DND-41 (cell line): ENCODE data around the gene FAM227B.

Source experiments
- ATAC-seq: fragments of 200-7000 bp; cut with Tn5 transposase; 3 replicates; pipeline ENCODE4 v1.9.1; 2021; ENCODE audit warnings: low read depth; ENCODE audit not compliant: insufficient read depth
- DNase-seq: peaks from one replicate; pipeline ENCODE4 v3.0.0-alpha.2; 2020
- H2AFZ ChIP-seq: 2 replicates; pipeline ENCODE4 v1.6.0; 2012; ENCODE audit warnings: low read depth, low read length
- H3K27ac ChIP-seq: 2 replicates; pipeline ENCODE4 v1.5.1; 2012; ENCODE audit warnings: low read length, inconsistent platforms
- H3K27me3 ChIP-seq: fragments of 200-600 bp; sonication (generic); 2 replicates; pipeline ENCODE4 v1.6.0; 2012; ENCODE audit warnings: low read length, mild to moderate bottlenecking, inconsistent platforms; ENCODE audit not compliant: insufficient read depth, poor library complexity
- H3K36me3 ChIP-seq: 2 replicates; pipeline ENCODE4 v1.5.1; 2012; ENCODE audit warnings: low read length, inconsistent platforms; ENCODE audit not compliant: insufficient read depth
- H3K4me1 ChIP-seq: 2 replicates; pipeline ENCODE4 v1.5.1; 2012; ENCODE audit warnings: mild to moderate bottlenecking, low read length; ENCODE audit not compliant: insufficient read depth
- H3K4me2 ChIP-seq: 2 replicates; pipeline ENCODE4 v1.6.0; 2012; ENCODE audit warnings: mild to moderate bottlenecking, moderate library complexity, low read length, inconsistent platforms; ENCODE audit not compliant: insufficient read depth
- H3K4me3 ChIP-seq, 2 experiments: fragments of 200-600 bp in 1 of 2; shearing (Covaris generic) in 1 of 2; 2 replicates each; pipeline ENCODE4 v1.5.1; 2012 to 2016; ENCODE audit warnings: inconsistent platforms in 2 of 2, low read length in 2 of 2, mild to moderate bottlenecking in 2 of 2, low read depth in 1 of 2, moderate library complexity in 1 of 2
- H3K79me2 ChIP-seq: 2 replicates; pipeline ENCODE4 v1.6.0; 2012; ENCODE audit warnings: low read length, inconsistent platforms; ENCODE audit not compliant: insufficient read depth
- H3K9ac ChIP-seq: 2 replicates; pipeline ENCODE4 v1.6.0; 2012; ENCODE audit warnings: low read depth, mild to moderate bottlenecking, inconsistent platforms, low read length, moderate library complexity
- H3K9me3 ChIP-seq: 2 replicates; pipeline ENCODE4 v1.5.1; 2012; ENCODE audit warnings: low read length, moderate library complexity, mild to moderate bottlenecking, inconsistent platforms; ENCODE audit not compliant: insufficient read depth, severe bottlenecking
- H4K20me1 ChIP-seq: 2 replicates; pipeline ENCODE4 v1.6.0; 2012; ENCODE audit warnings: low read length; ENCODE audit not compliant: insufficient read depth
- CTCF ChIP-seq: IDR thresholded peaks from 2 replicates; pipeline ENCODE4 v1.5.1; 2012; ENCODE audit warnings: borderline replicate concordance, low read length, moderate library complexity, mild to moderate bottlenecking; ENCODE audit not compliant: poor library complexity, severe bottlenecking; ENCODE audit errors: extremely low read depth
- EZH2 ChIP-seq: IDR thresholded peaks from 3 replicates; pipeline ENCODE4 v1.6.1; 2012; ENCODE audit warnings: borderline replicate concordance, low read depth, mild to moderate bottlenecking, moderate library complexity, low read length, inconsistent platforms; ENCODE audit not compliant: severe bottlenecking

Gene FAM227B

GRCh38 chr15:49573421-49573820 lies 47.2 kb downstream of the FAM227B start:
- Histone ChIP-seq H4K20me1 (no peaks in the 10 kb centered on the region), H3K27ac (no peak overlapping the region), H3K4me1 (peaks cover 5% of the 10 kb centered on the region; the same call in 1 of the 2 replicates), H3K4me3 (no peak overlapping the region), H2AFZ (no peak overlapping the region), H3K9me3 (no peaks in the 10 kb centered on the region), H3K36me3 (no peaks in the 10 kb centered on the region), H3K79me2 (no peaks in the 10 kb centered on the region), H3K4me2 (no peak overlapping the region), H3K27me3 (no peaks in the 10 kb centered on the region), H3K9ac (no peak overlapping the region)
- TF ChIP-seq EZH2 (no peak), CTCF (no peak)
- ATAC-seq (no peak), DNase-seq (no peak)

DNA sequence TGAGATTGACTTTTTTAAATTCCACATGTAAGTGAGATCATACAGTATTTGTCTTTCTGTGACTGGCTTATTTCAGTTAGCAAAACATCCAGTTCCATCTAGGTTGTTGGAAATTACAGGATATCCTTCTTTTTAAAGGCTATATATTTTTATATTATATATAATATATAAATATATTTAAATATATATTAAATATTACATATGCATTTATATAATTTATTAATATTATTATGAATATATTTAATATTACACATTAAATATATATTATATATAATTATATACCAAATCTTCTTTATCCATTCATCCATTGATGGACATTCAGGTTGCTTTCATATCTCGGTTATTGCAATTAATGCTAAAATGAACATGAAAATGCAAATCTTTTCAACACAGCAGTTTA lies 49.9 kb downstream of the FAM227B start:
- Histone ChIP-seq H3K27ac (no peak overlapping the region), H3K36me3 (no peaks in the 10 kb centered on the region), H3K79me2 (no peaks in the 10 kb centered on the region), H3K27me3 (no peaks in the 10 kb centered on the region), H3K4me2 (no peak overlapping the region), H3K9ac (no peak overlapping the region), H4K20me1 (no peaks in the 10 kb centered on the region), H3K4me1 (peaks cover 5% of the 10 kb centered on the region; the same call in 1 of the 2 replicates), H2AFZ (no peak overlapping the region), H3K4me3 (no peak overlapping the region), H3K9me3 (no peaks in the 10 kb centered on the region)
- no peak for DNase-seq
- TF ChIP-seq EZH2: no peak
- no peak for TF ChIP-seq CTCF
- no peak for ATAC-seq

DNA sequence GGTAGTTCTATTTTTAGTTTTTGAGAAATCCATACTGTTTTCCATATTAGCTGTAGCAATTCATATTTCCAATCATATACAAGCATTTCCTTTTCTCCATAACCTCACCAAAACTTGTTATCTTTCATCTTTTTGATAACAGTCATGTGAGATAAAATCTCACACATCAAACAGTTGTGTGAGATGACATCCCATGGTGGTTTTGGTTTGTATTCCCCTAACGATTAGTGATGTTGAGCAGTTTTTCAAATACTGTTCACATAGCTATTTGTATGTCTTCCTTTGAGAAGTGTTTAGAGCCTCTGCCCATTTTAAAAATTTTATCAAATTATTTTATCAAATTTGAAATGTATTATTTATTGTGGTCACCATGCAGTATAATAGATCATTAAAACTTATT lies 50.4 kb downstream of the FAM227B start:
- Histone ChIP-seq H3K4me2 (no peak overlapping the region), H3K4me3 (no peak overlapping the region)

More for the DNA sequence above, 50.4 kb downstream of the FAM227B start:
- Histone ChIP-seq H3K36me3 (no peaks in the 10 kb centered on the region), H2AFZ (no peak overlapping the region), H3K27ac (no peak overlapping the region), H4K20me1 (no peaks in the 10 kb centered on the region), H3K9ac (no peak overlapping the region), H3K79me2 (no peaks in the 10 kb centered on the region), H3K4me1 (peaks cover 5% of the 10 kb centered on the region; the same call in 1 of the 2 replicates), H3K27me3 (no peaks in the 10 kb centered on the region), H3K9me3 (no peaks in the 10 kb centered on the region)
- no peak for DNase-seq
- ATAC-seq: peak; percentile 53; the same call in 2 of the 3 replicates
- no peak for TF ChIP-seq EZH2
- no peak for TF ChIP-seq CTCF
